VCaP (cell line): ENCODE results near the gene CNOT8.

Experiments
- H3K27ac ChIP-seq: fragments of 450-650 bp; 2 replicates; pipeline ENCODE4 v1.5.1; 2017
- CTCF ChIP-seq: fragments of 450-650 bp; conservative IDR thresholded peaks from 2 replicates; pipeline ENCODE4 v1.5.1; 2017; ENCODE audit warnings: mild to moderate bottlenecking, moderate library complexity

Gene CNOT8

DNA sequence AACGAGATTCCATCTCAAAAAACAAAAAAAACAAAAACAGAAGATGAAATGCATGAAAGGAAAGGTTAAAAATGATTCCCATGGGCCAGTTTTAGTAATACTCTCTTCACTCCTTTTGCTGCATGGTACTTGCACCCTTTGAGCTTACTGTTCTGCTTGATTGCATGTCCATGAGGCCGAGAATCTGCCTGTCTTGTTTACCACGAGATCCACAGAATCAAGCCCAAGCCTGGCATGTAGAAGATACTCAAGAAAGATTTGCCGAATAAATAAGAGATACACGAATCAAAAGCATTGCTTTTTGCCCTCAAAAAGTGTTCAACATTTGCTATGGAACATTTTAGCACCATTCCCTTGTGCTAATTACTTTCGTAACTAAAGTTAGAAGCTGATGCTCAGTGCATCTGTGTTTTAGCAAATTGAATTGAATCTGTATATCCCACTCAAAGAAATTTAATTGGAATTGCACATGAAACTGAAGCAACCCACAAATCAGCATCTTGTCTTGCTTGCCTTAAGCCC lies 9.1 kb upstream of the CNOT8 start:
- no peak overlapping the region for H3K27ac ChIP-seq
- no peak for TF ChIP-seq CTCF

- no peak for TF ChIP-seq CTCF
- H3K27ac ChIP-seq, result no peak overlapping the region
Observed at GRCh38 chr5:154849791-154850201, 8.6 kb upstream of the CNOT8 start.

DNA sequence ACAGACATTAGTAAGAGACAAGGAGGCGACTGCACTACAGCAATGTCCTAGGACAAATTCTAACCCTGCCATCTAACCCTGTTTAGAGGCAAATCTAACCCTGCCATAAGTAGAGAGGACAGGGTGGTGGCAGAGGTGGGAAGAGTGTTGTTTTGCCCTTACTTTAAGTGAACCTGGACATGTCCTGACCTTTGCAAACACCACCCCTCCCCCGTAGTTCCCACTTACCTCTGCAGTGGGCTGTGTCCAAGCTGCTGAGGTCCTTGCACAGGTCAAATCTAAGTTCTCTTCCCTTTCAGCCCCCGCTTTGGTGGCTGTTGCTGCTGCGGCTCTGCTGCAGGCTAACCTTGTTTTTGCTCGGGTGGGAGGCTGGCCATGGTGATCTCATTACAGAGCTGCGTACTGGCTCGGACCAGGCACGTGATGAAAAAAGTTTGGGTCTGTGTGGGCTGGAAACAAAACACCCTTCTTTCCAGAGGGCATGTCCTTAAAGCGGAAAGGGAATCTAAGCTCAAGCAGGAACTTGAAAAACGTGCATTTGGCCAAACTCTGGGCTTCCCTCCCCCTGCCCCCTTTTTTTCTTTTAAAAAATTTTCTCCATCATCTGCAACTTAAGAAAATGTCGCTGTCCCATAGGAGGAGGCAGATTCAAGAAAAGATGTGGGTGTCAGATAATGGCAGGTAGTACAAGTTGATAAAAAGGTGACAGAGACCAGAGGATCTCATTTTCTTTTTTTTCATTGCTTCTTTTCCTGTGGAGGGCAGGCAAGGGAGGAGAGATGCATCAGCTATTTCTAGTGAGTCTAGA lies 8.0 kb upstream of the CNOT8 start, which contains the start of gene FAXDC2:
FAXDC2 (minus strand) TSS at position 349 of the 808 bp plus-strand sequence. CDS start 12,425 bp downstream, outside the sequence.
- H3K27ac ChIP-seq, result no peak within 1 kb of the TSS
- no peak for TF ChIP-seq CTCF

GRCh38 chr5:154851351-154851750 lies 7.1 kb upstream of the CNOT8 start:
- no peak overlapping the region for H3K27ac ChIP-seq
- TF ChIP-seq CTCF, result no peak

GRCh38 chr5:154857530-154858296 lies 714 bp upstream of the CNOT8 start:
- peak overlapping the region; percentile 96 for H3K27ac ChIP-seq
- no peak for TF ChIP-seq CTCF

- peak overlapping the region; percentile 96 for H3K27ac ChIP-seq
- no peak for TF ChIP-seq CTCF
Observed at GRCh38 chr5:154858972-154859871, 795 bp downstream of the CNOT8 start.
